Adrenal gland (tissue), 5 donors: ENCODE results near the gene COPS3.

Experiments
- POLR2A ChIP-seq, 2 donors: fragments of 450-650 bp; IDR thresholded peaks; one replicate each; pipeline ENCODE4 v1.6.1; 2017; ENCODE audit warnings: antibody characterized with exemption in 2 of 2, mild to moderate bottlenecking in 2 of 2, moderate library complexity in 1 of 2
- TF ChIP-seq, protein P1 (sequence below), 6 experiments: fragments of 450-650 bp in 4 of 6; fragments of 200-600 bp in 2 of 6; sonication (generic) in 1 of 6; IDR thresholded peaks; 1 replicate in 5 of 6; 2 replicates in 1 of 6; pipeline versions ENCODE4 v1.5.1 to v1.8.0; 2016 to 2021; ENCODE audit warnings: antibody characterized with exemption in 6 of 6, mild to moderate bottlenecking in 2 of 6, moderate library complexity in 1 of 6
- donor health status: DM: no; HTN: no; CAD: no.

GRCh38 chr17:17226451-17227265 lies 54.4 kb downstream of the COPS3 start:
- TF ChIP-seq, protein P1, sequence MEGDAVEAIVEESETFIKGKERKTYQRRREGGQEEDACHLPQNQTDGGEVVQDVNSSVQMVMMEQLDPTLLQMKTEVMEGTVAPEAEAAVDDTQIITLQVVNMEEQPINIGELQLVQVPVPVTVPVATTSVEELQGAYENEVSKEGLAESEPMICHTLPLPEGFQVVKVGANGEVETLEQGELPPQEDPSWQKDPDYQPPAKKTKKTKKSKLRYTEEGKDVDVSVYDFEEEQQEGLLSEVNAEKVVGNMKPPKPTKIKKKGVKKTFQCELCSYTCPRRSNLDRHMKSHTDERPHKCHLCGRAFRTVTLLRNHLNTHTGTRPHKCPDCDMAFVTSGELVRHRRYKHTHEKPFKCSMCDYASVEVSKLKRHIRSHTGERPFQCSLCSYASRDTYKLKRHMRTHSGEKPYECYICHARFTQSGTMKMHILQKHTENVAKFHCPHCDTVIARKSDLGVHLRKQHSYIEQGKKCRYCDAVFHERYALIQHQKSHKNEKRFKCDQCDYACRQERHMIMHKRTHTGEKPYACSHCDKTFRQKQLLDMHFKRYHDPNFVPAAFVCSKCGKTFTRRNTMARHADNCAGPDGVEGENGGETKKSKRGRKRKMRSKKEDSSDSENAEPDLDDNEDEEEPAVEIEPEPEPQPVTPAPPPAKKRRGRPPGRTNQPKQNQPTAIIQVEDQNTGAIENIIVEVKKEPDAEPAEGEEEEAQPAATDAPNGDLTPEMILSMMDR (IDR thresholded peaks at IDR 0.05): no peak
- TF ChIP-seq POLR2A (IDR thresholded peaks at IDR 0.05): no peak
